GM23248 (cell line): Measurements from ENCODE around the gene SERPINH1.

Experiments
- EZH2 ChIP-seq: fragments of 200-600 bp; sonication (generic); IDR thresholded peaks from 2 replicates; pipeline ENCODE4 v1.6.1; 2018; ENCODE audit warnings: antibody characterized with exemption, mild to moderate bottlenecking; ENCODE audit not compliant: insufficient read depth, poor library complexity, severe bottlenecking
- EZH2phosphoT487 ChIP-seq: fragments of 200-600 bp; sonication (generic); IDR thresholded peaks from 2 replicates; pipeline ENCODE4 v1.6.1; 2018; ENCODE audit warnings: antibody characterized with exemption, moderate library complexity, mild to moderate bottlenecking, low read depth; ENCODE audit not compliant: insufficient read depth

DNA sequence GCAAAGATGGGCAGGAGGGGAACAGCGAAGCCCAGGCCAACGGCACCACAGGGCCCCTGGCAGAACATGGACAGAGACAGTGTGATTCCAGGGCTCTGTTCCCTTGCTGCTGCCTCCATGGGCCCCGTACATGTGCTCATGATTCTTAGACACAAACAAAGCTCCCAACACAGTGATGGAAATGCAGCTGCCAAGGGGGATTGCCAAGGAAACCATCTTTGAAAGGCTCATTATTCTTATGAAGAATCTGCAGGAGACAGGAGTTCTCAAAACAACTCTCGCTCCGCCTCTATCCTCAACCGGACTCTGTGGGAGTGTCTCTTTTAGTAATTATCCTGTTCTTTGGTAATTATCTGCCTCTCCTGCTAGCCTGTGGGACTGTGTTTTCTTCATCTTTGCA lies 32.2 kb downstream of the SERPINH1 start:
- TF ChIP-seq EZH2, result no peak
- TF ChIP-seq EZH2phosphoT487, result no peak
